HepG2 (cell line): ENCODE results near the gene DPP6. TPM values are rescaled to one million over a fixed set of nuclear protein-coding genes. Genes with fewer than 3 reads are reported as not detected.

Experiments
- ARHGAP35 ChIP-seq: sonication (generic); formaldehyde crosslinking; IDR thresholded peaks from 2 replicates; pipeline ENCODE4 v1.9.0; 2022; ENCODE audit warnings: mild to moderate bottlenecking, inconsistent platforms, moderate library complexity, missing genetic modification reagents, borderline replicate concordance
- CREM ChIP-seq, 2 experiments: sonication (generic) in 1 of 2; formaldehyde crosslinking in 1 of 2; IDR thresholded peaks; 2 replicates each; pipeline versions ENCODE4 v1.4.0 to v1.6.1; 2016 to 2020; ENCODE audit warnings: antibody characterized with exemption in 1 of 2, mild to moderate bottlenecking in 1 of 2, missing genetic modification reagents in 1 of 2
- EP300 ChIP-seq, 3 experiments: sonication (generic) in 1 of 3; formaldehyde crosslinking in 1 of 3; IDR thresholded peaks; 2 replicates each; pipeline versions ENCODE4 v1.5.1 to v1.6.1; 2011 to 2020; ENCODE audit warnings: low read depth in 2 of 3, low read length in 2 of 3, borderline replicate concordance in 1 of 3, improper control_type of control experiment in 1 of 3, mild to moderate bottlenecking in 1 of 3, missing genetic modification reagents in 1 of 3, moderate library complexity in 1 of 3
- IRF2 ChIP-seq: IDR thresholded peaks from 2 replicates; pipeline ENCODE4 v1.6.1; 2018; ENCODE audit warnings: missing genetic modification reagents, missing compliant biosample characterization
- SKI ChIP-seq: fragments of 450-650 bp; IDR thresholded peaks from one replicate; pipeline ENCODE4 v1.6.1; 2018; ENCODE audit warnings: mild to moderate bottlenecking; ENCODE audit not compliant: partially characterized antibody
- SPEN ChIP-seq: sonication (generic); formaldehyde crosslinking; IDR thresholded peaks from 2 replicates; pipeline ENCODE4 v1.5.1; 2020; ENCODE audit warnings: low read depth, mild to moderate bottlenecking, missing genetic modification reagents
- SRF ChIP-seq: IDR thresholded peaks from 2 replicates; pipeline ENCODE4 v1.6.1; 2011; ENCODE audit warnings: mild to moderate bottlenecking, low read depth, low read length, moderate library complexity
- ZBTB1 ChIP-seq: sonication (generic); formaldehyde crosslinking; IDR thresholded peaks from 2 replicates; pipeline ENCODE4 v1.4.0; 2020; ENCODE audit warnings: missing genetic modification reagents, borderline replicate concordance
- ZC3H13 ChIP-seq: sonication (generic); formaldehyde crosslinking; IDR thresholded peaks from 2 replicates; pipeline ENCODE4 v1.8.1; 2023; ENCODE audit warnings: mild to moderate bottlenecking, missing genetic modification reagents, moderate library complexity
- ZNF660 ChIP-seq: sonication (generic); formaldehyde crosslinking; IDR thresholded peaks from 2 replicates; pipeline ENCODE4 v1.5.1; 2020; ENCODE audit warnings: mild to moderate bottlenecking, low read depth, missing genetic modification reagents, borderline replicate concordance
- ZNF709 ChIP-seq: sonication (generic); formaldehyde crosslinking; IDR thresholded peaks from 2 replicates; pipeline ENCODE4 v1.5.0; 2020; ENCODE audit warnings: mild to moderate bottlenecking, missing genetic modification reagents
- ZNF740 ChIP-seq: sonication (generic); formaldehyde crosslinking; IDR thresholded peaks from 2 replicates; pipeline ENCODE4 v1.4.0; 2020; ENCODE audit warnings: missing genetic modification reagents
- ZSCAN30 ChIP-seq: sonication (generic); formaldehyde crosslinking; IDR thresholded peaks from 2 replicates; pipeline ENCODE4 v1.5.0; 2020; ENCODE audit warnings: mild to moderate bottlenecking, missing genetic modification reagents
- polyA plus RNA-seq, 8 experiments: library from polyadenylated mRNA; depleted of rRNA in 3 of 8; stranded (reverse) in 7 of 8; unstranded in 1 of 8; fragments of >200 nt; fragmentation: Illumina TruSeq in 4 of 8; extraction: Trizol in 4 of 8; gene quantifications; 2 replicates each; pipeline versions ENCODE4 v1.2.1 to v1.2.3, GENCODE V29; 2011 to 2016; ENCODE audit warnings: low read depth in 4 of 8, missing spikeins in 1 of 8, mixed read lengths in 1 of 8; ENCODE audit not compliant: insufficient read depth in 1 of 8
- total RNA-seq, 5 experiments: library from RNA; depleted of rRNA; stranded (reverse); fragments of >200 nt; fragmentation: Illumina TruSeq; extraction: Trizol; gene quantifications; 2 replicates each; pipeline ENCODE4 v1.2.3, GENCODE V29; 2016; ENCODE audit warnings: low read depth in 1 of 5
- TF ChIP-seq, protein P1 (sequence below): sonication (generic); formaldehyde crosslinking; IDR thresholded peaks from 2 replicates; pipeline ENCODE4 v1.4.0; 2020; ENCODE audit warnings: mild to moderate bottlenecking, missing genetic modification reagents
- TF ChIP-seq, protein P2 (sequence below): sonication (generic); IDR thresholded peaks from 2 replicates; pipeline ENCODE4 v1.6.1; 2016; ENCODE audit warnings: low read depth, borderline replicate concordance
- TF ChIP-seq, protein P3 (sequence below): sonication (generic); formaldehyde crosslinking; IDR thresholded peaks from 2 replicates; pipeline ENCODE4 v1.8.1; 2023; ENCODE audit warnings: missing genetic modification reagents, mild to moderate bottlenecking, borderline replicate concordance
- TF ChIP-seq, protein P4 (sequence below): sonication (generic); formaldehyde crosslinking; IDR thresholded peaks from 2 replicates; pipeline ENCODE4 v1.5.0; 2020; ENCODE audit warnings: missing genetic modification reagents

DPP6 gene
- total and polyA plus RNA-seq, 2 of the 13 experiments (the other 11 are each of a cell fraction or from before 2014, with no cell fraction given) = not detected

DNA sequence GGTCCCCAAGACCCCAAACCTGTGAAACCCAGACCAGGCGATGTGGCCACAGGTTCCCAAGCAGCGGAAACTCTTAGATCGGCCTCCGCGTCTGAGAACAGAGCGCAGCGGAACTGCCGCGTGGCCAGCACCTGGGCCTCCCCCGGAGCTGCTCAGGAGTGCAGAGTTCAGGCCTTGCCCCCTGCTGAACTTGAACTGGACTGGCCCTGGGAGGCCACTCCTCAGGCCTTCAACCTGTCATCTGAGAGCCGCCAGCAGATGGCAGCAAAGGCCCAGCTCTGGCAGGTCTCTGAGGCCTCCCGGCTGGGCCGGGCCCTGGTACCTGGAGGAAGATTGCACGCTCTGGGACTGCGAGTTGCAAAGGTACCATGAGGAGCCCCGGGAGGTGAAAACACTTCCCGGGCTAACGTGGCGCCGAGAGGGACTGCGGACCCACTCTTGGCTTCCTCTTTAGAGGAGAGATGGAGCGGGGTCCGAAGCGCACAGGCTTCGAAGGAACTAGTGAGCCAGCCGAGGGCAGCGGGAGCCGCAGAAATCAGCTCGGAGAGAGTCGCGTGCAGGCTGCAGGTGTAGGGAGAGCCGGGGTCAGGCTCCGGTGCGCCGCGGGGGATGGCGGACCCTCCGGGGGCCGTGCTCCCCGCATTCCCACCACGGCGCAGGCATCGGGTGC lies 861.6 kb downstream of the DPP6 start (continued):
- TF ChIP-seq, protein P1, sequence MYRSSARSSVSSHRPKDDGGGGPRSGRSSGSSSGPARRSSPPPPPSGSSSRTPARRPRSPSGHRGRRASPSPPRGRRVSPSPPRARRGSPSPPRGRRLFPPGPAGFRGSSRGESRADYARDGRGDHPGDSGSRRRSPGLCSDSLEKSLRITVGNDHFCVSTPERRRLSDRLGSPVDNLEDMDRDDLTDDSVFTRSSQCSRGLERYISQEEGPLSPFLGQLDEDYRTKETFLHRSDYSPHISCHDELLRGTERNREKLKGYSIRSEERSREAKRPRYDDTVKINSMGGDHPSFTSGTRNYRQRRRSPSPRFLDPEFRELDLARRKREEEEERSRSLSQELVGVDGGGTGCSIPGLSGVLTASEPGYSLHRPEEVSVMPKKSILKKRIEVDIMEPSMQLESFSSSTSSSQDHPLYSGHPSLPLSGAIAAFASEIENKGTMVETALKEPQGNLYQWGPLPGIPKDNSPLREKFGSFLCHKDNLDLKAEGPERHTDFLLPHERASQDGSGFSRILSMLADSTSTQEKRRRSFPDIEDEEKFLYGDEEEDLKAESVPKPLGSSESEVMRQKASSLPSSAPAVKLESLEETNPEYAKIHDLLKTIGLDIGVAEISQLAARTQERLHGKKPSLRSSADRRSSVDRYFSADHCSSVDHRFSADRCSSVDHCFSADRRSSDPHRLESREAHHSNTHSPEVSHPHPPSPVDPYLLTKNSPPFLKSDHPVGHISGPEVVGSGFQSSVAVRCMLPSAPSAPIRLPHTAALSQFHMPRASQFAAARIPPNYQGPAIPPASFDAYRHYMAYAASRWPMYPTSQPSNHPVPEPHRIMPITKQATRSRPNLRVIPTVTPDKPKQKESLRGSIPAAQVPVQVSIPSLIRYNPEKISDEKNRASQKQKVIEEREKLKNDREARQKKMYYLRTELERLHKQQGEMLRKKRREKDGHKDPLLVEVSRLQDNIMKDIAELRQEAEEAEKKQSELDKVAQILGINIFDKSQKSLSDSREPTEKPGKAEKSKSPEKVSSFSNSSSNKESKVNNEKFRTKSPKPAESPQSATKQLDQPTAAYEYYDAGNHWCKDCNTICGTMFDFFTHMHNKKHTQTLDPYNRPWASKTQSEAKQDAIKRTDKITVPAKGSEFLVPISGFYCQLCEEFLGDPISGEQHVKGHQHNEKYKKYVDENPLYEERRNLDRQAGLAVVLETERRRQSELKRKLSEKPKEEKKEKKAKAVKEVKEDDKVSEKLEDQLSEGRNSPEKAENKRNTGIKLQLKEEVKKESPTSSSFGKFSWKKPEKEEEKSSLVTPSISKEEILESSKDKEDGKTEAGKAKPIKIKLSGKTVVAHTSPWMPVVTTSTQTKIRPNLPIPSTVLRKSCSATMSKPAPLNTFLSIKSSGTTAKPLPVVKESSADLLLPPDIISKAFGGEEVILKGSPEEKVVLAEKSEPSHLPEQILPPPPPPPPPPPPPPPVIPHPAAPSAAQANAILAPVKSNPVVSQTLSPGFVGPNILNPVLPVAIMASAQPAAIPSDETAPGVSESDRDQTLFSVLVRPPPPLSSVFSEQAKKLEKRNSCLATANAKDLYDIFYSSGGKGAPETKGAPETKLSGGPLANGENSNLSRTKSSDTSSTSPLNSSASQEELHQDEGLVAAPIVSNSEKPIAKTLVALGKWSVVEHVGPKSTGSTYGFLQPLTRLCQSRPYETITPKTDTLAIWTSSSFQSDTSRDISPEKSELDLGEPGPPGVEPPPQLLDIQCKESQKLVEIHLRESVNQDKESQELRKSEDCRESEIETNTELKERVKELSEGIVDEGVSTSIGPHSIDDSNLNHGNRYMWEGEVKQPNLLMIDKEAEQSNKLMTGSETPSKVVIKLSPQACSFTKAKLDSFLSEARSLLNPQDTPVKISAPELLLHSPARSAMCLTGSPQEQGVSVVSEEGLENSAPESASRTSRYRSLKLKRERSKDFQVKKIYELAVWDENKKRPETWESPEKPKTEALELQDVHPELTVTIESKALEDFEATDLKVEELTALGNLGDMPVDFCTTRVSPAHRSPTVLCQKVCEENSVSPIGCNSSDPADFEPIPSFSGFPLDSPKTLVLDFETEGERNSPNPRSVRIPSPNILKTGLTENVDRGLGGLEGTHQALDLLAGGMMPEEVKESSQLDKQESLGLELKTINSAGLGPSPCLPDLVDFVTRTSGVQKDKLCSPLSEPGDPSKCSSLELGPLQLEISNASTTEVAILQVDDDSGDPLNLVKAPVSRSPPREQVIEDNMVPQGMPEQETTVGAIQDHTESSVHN = no peak
- TF ChIP-seq, protein P2, sequence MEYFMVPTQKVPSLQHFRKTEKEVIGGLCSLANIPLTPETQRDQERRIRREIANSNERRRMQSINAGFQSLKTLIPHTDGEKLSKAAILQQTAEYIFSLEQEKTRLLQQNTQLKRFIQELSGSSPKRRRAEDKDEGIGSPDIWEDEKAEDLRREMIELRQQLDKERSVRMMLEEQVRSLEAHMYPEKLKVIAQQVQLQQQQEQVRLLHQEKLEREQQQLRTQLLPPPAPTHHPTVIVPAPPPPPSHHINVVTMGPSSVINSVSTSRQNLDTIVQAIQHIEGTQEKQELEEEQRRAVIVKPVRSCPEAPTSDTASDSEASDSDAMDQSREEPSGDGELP = peak; percentile 49; the same call in 1 of the 2 replicates
- TF ChIP-seq ZBTB1 (CRISPR knock-in tag) (no peak), EP300 (IDR thresholded peaks at IDR 0.05; ENCODE audit: low read depth in 2 of 2, low read length in 2 of 2) (peak in 1 of 2 experiments; percentile 42; a peak in 1 of 4 replicates), EP300 (CRISPR knock-in tag; IDR thresholded peaks at IDR 0.05; ENCODE audit: borderline replicate concordance) (no peak), SPEN (CRISPR knock-in tag) (peak; percentile 80), ZNF740 (no peak), ZNF709 (CRISPR knock-in tag) (0 out of 2 replicates have a peak, but pooled peaks have one; percentile 71), ZC3H13 (CRISPR knock-in tag) (no peak), ZSCAN30 (no peak), ZNF660 (CRISPR knock-in tag) (no peak), SRF (no peak), IRF2 (CRISPR knock-in tag) (peak; percentile 86), SKI (peak; percentile 91), CREM (IDR thresholded peaks at IDR 0.05) (no peak; the same call in 1 of the 2 replicates), CREM (CRISPR knock-in tag; IDR thresholded peaks at IDR 0.05) (no peak), ARHGAP35 (CRISPR knock-in tag) (no peak; the same call in 1 of the 2 replicates)
- TF ChIP-seq, protein P3, sequence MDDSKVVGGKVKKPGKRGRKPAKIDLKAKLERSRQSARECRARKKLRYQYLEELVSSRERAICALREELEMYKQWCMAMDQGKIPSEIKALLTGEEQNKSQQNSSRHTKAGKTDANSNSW = no peak
- TF ChIP-seq, protein P4, sequence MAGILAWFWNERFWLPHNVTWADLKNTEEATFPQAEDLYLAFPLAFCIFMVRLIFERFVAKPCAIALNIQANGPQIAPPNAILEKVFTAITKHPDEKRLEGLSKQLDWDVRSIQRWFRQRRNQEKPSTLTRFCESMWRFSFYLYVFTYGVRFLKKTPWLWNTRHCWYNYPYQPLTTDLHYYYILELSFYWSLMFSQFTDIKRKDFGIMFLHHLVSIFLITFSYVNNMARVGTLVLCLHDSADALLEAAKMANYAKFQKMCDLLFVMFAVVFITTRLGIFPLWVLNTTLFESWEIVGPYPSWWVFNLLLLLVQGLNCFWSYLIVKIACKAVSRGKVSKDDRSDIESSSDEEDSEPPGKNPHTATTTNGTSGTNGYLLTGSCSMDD (CRISPR knock-in tag) = no peak
